ENCODE data around the gene TSPAN18. TPM values are rescaled to one million over a fixed set of nuclear protein-coding genes. Genes with fewer than 3 reads are reported as not detected.

The TSPAN18 gene
- total and polyA plus RNA-seq, 2 of the 8 experiments (the other 6 are each of a cell fraction or from before 2014, with no cell fraction given), result 5.2 to 10.2 TPM

DNA sequence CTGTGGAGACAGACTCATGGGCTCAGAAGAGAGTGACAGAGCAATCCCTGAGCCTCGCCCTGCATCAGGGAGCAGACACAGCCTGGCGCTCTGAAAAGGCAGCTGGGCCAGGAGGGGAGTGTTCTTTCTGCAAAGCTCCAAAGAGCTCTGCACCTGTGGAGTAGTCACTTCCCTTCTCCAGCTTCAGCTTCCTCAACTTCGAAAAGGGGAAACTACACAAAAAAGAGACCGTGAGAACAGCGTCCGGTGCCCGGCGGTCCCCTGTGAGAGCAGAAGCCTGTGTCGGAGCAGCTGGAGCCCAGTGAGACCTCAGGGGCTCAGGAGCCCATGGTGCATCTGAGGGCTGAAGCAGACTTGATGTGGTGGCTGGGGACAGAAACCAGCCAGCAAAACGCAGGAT, 188.9 kb downstream of the TSPAN18 start:
- Histone ChIP-seq H2BK12ac (ENCODE audit: low read depth, low read length) (no peak overlapping the region), H3K4me1 (replicated peaks in 1 of 4; ENCODE audit: control insufficient read depth in 3 of 4, insufficient read depth in 4 of 4, low read length in 3 of 4) (peaks cover 0 to 28% (median 5%) of the 10 kb centered on the region in 4 experiments; a peak in 6 of 7 replicates), H3K4me2 (ENCODE audit: insufficient read depth in 1 of 2, low read depth in 2 of 2, low read length in 2 of 2) (no peak overlapping the region), H3K9ac (replicated peaks in 1 of 4; ENCODE audit: extremely low read depth in 1 of 4, low read depth in 3 of 4, low read length in 3 of 4) (no peak overlapping the region), H2AK5ac (ENCODE audit: low read depth, low read length) (no peak overlapping the region), H4K5ac (ENCODE audit: insufficient read length, low read depth, low read length) (no peak overlapping the region), H3K27ac (ENCODE audit: low read depth, low read length) (no peak overlapping the region), H3K79me1 (ENCODE audit: low read depth, low read length) (no peaks in the 10 kb centered on the region), H2BK5ac (ENCODE audit: low read depth, low read length) (no peak overlapping the region), H3K23me2 (ENCODE audit: low read depth, low read length) (no peaks in the 10 kb centered on the region), H3K56ac (replicated peaks; ENCODE audit: insufficient read length, low read depth, low read length) (no peak overlapping the region), H3K18ac (ENCODE audit: extremely low read depth, low read length) (no peak overlapping the region), H2BK20ac (ENCODE audit: low read length) (no peak overlapping the region), H3K4me3 (ENCODE audit: extremely low read depth in 1 of 4, insufficient read depth in 2 of 4, low read depth in 3 of 4, low read length in 4 of 4) (no peak overlapping the region), H3K27me3 (replicated peaks in 1 of 4; ENCODE audit: control insufficient read depth in 3 of 4, extremely low read depth in 1 of 4, insufficient read depth in 3 of 4, low read length in 3 of 4) (no peaks in the 10 kb centered on the region; a peak in 1 of 7 replicates), H2BK15ac (ENCODE audit: low read length) (no peak overlapping the region), H3K79me2 (ENCODE audit: control insufficient read depth in 1 of 2, insufficient read depth in 2 of 2, low read length in 2 of 2) (0 out of 4 replicates have a peak, but pooled peaks cover 0 to 3% of the 10 kb centered on the region in 2 experiments), H3K23ac (ENCODE audit: insufficient read length) (no peak overlapping the region), H3K36me3 (ENCODE audit: control insufficient read depth in 2 of 4, insufficient read depth in 4 of 4, low read length in 3 of 4) (no peaks in the 10 kb centered on the region), H4K20me1 (replicated peaks in 1 of 2; ENCODE audit: control insufficient read depth in 1 of 2, insufficient read depth in 2 of 2, low read length in 2 of 2) (peaks cover 0 to 3% of the 10 kb centered on the region in 2 experiments), H4K91ac (replicated peaks; ENCODE audit: insufficient read length, low read length) (no peak overlapping the region), H4K8ac (ENCODE audit: extremely low read depth, insufficient read depth, low read length) (no peak overlapping the region), H2AFZ (ENCODE audit: low read length) (no peak overlapping the region), H3K9me3 (ENCODE audit: insufficient read depth in 2 of 2, low read depth in 1 of 2, low read length in 1 of 2) (no peaks in the 10 kb centered on the region), H2BK120ac (replicated peaks; ENCODE audit: low read depth, low read length) (no peak overlapping the region), H3K14ac (ENCODE audit: insufficient read length) (no peak overlapping the region), H3K4ac (replicated peaks; ENCODE audit: insufficient read length, low read depth, low read length) (no peak overlapping the region)
- no peak for FAIRE-seq
- DNase-seq (ENCODE audit: low read depth in 1 of 2, low spot score in 2 of 2), result no peak
- ChIA-PET CTCF (ENCODE audit: partially characterized antibody) (interaction anchor here (0.6 to 7.1 kb wide), 5 partner anchors 12 to 295 kb away, joined by 3 to 63 read pairs (median 3); no protein-coding TSS in a partner anchor), POLR2A (ENCODE audit: partially characterized antibody) (interaction anchor here (1.2 kb wide), 1 partner anchor 25 kb away, joined by 3 read pairs; no protein-coding TSS in a partner anchor)
- TF ChIP-seq CHD1 (IDR thresholded peaks at IDR 0.05; ENCODE audit: low read depth, low read length), result no peak
- 84% methylated on average over 10 of the region's 10 CpGs; no CpG with 5 or more reads in 1 of the 2 experiments for WGBS, 2 experiments (ENCODE audit: extremely low coverage in 1 of 2, insufficient coverage in 1 of 2, insufficient read length in 1 of 2, insufficient replicate concordance in 2 of 2, low coverage in 1 of 2, low lambda C conversion rate in 2 of 2, missing lambda C conversion rate in 1 of 2)
